Ishikawa (cell line): Measurements from ENCODE around the gene TRPV2.
A peak's percentile ranks its signal among the peaks of the same experiment; 100 is the strongest.

ENCODE experiments used
- CEBPB ChIP-seq: IDR thresholded peaks from 2 replicates; pipeline ENCODE4 v1.6.1; 2012
- CREB1 ChIP-seq: IDR thresholded peaks from 2 replicates; pipeline ENCODE4 v1.6.1; 2012; ENCODE audit warnings: low read depth
- EGR1 ChIP-seq: IDR thresholded peaks from 2 replicates; pipeline ENCODE4 v1.6.1; 2012
- EP300 ChIP-seq: IDR thresholded peaks from 2 replicates; pipeline ENCODE4 v1.6.1; 2012; ENCODE audit warnings: borderline replicate concordance
- FOXM1 ChIP-seq: IDR thresholded peaks from 2 replicates; pipeline ENCODE4 v1.6.1; 2012; ENCODE audit warnings: low read depth, borderline replicate concordance
- MAX ChIP-seq: IDR thresholded peaks from 2 replicates; pipeline ENCODE4 v1.6.1; 2012
- NFIC ChIP-seq: IDR thresholded peaks from 2 replicates; pipeline ENCODE4 v1.6.1; 2012
- RAD21 ChIP-seq: IDR thresholded peaks from 2 replicates; pipeline ENCODE4 v1.6.1; 2012; ENCODE audit warnings: low read depth
- TAF1 ChIP-seq: IDR thresholded peaks from 2 replicates; pipeline ENCODE4 v1.6.1; 2012; ENCODE audit warnings: low read depth, mild to moderate bottlenecking
- TCF12 ChIP-seq: IDR thresholded peaks from 2 replicates; pipeline ENCODE4 v1.6.1; 2012; ENCODE audit warnings: low read depth
- TEAD4 ChIP-seq: IDR thresholded peaks from 2 replicates; pipeline ENCODE4 v1.6.1; 2012
- YY1 ChIP-seq: IDR thresholded peaks from 2 replicates; pipeline ENCODE4 v1.6.1; 2012; ENCODE audit warnings: low read depth
- ZBTB7A ChIP-seq: IDR thresholded peaks from 2 replicates; pipeline ENCODE4 v1.6.1; 2012; ENCODE audit warnings: low read depth
- TF ChIP-seq, protein P1 (sequence below): IDR thresholded peaks from 2 replicates; pipeline ENCODE4 v1.6.1; 2012; ENCODE audit warnings: low read depth, mild to moderate bottlenecking
- TF ChIP-seq, protein P2 (sequence below): IDR thresholded peaks from 2 replicates; pipeline ENCODE4 v1.6.1; 2012

TRPV2 gene

DNA sequence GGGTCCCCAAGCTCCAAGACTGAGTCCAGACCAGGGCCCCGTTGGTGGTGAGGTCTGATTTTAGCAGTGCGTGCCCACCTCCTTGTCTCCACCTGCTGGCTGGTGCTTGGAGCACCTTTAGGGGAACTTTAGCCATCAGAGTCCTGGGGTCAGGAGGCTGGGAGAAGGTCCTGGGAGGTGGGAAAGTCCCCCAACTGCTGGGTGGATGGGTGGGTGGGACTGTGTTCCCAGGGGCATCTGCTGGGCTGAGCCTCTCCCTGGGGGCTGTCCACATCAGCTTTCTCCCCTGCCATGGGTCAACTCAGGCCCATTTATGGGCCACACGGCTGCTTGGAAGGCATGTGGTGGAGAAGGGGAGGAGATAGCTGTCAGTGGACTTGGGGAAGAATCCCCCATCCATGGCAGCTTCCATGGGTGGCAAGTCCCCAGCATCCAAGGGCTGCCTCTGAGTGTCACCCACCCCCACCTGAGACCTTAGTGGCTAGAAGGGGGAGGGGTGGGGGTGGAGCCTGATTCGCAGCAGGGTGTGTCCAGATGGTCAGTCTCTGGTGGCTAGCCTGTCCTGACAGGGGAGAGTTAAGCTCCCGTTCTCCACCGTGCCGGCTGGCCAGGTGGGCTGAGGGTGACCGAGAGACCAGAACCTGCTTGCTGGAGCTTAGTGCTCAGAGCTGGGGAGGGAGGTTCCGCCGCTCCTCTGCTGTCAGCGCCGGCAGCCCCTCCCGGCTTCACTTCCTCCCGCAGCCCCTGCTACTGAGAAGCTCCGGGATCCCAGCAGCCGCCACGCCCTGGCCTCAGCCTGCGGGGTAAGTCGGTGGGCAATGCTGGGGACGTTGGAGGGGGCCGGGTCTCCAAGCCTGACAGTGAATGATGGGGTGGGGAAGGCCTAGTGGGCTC is at the start of gene TRPV2:
TSS of gene TRPV2 (plus strand) at position 541 of the 894 bp plus-strand sequence. CDS start 2,098 bp downstream, outside the sequence.
- TF ChIP-seq RAD21 (peak; percentile 54), NFIC (no peak), ZBTB7A (no peak)
- TF ChIP-seq, protein P1, sequence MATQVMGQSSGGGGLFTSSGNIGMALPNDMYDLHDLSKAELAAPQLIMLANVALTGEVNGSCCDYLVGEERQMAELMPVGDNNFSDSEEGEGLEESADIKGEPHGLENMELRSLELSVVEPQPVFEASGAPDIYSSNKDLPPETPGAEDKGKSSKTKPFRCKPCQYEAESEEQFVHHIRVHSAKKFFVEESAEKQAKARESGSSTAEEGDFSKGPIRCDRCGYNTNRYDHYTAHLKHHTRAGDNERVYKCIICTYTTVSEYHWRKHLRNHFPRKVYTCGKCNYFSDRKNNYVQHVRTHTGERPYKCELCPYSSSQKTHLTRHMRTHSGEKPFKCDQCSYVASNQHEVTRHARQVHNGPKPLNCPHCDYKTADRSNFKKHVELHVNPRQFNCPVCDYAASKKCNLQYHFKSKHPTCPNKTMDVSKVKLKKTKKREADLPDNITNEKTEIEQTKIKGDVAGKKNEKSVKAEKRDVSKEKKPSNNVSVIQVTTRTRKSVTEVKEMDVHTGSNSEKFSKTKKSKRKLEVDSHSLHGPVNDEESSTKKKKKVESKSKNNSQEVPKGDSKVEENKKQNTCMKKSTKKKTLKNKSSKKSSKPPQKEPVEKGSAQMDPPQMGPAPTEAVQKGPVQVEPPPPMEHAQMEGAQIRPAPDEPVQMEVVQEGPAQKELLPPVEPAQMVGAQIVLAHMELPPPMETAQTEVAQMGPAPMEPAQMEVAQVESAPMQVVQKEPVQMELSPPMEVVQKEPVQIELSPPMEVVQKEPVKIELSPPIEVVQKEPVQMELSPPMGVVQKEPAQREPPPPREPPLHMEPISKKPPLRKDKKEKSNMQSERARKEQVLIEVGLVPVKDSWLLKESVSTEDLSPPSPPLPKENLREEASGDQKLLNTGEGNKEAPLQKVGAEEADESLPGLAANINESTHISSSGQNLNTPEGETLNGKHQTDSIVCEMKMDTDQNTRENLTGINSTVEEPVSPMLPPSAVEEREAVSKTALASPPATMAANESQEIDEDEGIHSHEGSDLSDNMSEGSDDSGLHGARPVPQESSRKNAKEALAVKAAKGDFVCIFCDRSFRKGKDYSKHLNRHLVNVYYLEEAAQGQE = no peak

- no peak for TF ChIP-seq CREB1
- no peak for TF ChIP-seq EP300
- no peak for TF ChIP-seq MAX
- TF ChIP-seq, protein P1 = no peak
- no peak for TF ChIP-seq ZBTB7A
- TF ChIP-seq EGR1 = no peak
- no peak for TF ChIP-seq YY1
- no peak for TF ChIP-seq TEAD4
- TF ChIP-seq FOXM1 = no peak
- TF ChIP-seq RAD21 = no peak
- no peak for TF ChIP-seq CEBPB
- TF ChIP-seq TCF12 = no peak
- no peak for TF ChIP-seq NFIC
- TF ChIP-seq TAF1 = no peak
- TF ChIP-seq, protein P2, sequence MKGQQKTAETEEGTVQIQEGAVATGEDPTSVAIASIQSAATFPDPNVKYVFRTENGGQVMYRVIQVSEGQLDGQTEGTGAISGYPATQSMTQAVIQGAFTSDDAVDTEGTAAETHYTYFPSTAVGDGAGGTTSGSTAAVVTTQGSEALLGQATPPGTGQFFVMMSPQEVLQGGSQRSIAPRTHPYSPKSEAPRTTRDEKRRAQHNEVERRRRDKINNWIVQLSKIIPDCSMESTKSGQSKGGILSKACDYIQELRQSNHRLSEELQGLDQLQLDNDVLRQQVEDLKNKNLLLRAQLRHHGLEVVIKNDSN = no peak
These were observed 43.6 kb upstream of the TRPV2 start for GRCh38 chr17:16371742-16372141.

DNA sequence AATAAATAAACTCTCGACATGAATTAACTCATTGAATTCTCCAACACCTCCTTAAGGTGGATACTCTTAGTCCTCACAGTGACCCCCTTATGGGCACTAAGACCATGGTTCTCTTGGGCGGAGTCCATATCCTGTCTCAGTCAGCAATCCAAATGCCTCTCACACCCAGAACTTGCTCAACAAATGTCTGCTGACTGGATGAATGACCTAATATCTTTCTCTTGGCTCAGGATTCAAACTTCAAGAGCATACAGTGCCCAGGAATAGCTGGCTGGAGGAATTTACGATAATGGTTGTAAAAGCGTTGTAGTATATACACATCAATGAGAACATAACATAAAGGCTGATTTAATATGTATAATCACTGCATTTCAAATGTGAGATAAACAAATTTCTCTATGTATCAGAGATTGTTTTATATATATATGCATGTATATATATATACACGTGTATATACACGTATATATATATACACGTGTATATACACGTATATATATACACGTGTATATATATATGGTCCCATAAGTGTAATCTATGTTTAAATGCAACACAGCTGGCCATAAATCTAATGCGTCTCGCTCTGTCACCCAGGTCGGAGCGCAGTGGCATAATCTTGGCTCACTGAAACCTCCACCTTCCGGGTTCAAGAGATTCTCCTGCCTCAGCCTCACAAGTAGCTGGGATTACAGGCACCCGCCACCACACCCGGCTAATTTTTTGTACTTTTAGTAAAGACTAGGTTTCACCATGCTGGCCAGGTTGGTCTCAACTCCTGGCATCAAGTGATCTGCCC is 41.0 kb upstream of the TRPV2 start:
- TF ChIP-seq FOXM1 (no peak), EGR1 (no peak), EP300 (no peak), CREB1 (no peak), ZBTB7A (no peak), TEAD4 (no peak), YY1 (no peak), CEBPB (no peak), TCF12 (no peak), NFIC (no peak), MAX (no peak), TAF1 (no peak), RAD21 (no peak)
- TF ChIP-seq, protein P1 = no peak
- TF ChIP-seq, protein P2 = no peak

GRCh38 chr17:16377941-16378341 is 37.4 kb upstream of the TRPV2 start:
- no peak for TF ChIP-seq EP300
- TF ChIP-seq, protein P1 = no peak
- TF ChIP-seq EGR1 = no peak
- TF ChIP-seq, protein P2 = no peak
- no peak for TF ChIP-seq CEBPB
- TF ChIP-seq CREB1 = no peak
- no peak for TF ChIP-seq RAD21
- no peak for TF ChIP-seq TAF1
- TF ChIP-seq YY1 = no peak
- TF ChIP-seq MAX = no peak
